Amniotic epithelial cell (primary cell): ENCODE measurements around the gene ASIC4.
A peak's percentile ranks its signal among the peaks of the same experiment; 100 is the strongest.

Experiments used
- DNase-seq: peaks from one replicate; pipeline ENCODE4 v3.0.0-alpha.2; 2010; ENCODE audit warnings: low read depth

ASIC4 gene

DNA sequence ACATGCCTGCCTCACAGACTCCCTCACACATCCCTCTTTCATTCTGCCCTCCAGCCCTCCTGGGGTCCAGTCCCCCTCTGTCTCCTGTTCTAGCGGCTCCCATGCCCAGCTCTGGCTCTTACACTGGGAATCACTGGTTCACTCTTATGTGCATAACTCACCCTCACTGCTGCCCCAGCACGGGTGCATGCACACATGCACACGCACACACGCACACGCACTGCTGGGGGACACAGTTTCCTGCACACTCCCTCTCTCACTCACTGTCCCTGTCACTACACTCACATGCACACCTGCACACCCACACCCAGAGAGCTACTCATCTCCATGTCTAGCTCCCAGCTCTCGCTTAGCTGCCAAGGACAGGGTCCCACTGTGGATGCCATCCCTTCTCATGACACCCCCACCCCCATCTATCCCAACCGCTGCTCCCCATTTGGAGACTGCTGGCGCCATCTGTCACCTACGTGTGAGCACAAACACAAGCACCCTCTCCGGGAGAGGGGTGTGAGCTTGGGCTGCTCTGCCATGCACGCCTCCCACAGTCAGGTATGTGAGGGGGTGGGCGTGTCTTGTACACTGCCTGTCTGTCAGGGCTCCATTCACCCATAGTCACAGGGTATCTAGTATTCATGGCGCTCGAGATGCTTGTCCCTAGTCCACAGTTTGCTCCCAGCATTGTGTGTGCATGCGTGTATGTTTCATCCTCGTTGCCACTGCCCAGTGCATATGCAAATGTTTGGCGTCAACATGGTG lies 1.8 kb downstream of the ASIC4 start:
- DNase-seq: no peak

DNA sequence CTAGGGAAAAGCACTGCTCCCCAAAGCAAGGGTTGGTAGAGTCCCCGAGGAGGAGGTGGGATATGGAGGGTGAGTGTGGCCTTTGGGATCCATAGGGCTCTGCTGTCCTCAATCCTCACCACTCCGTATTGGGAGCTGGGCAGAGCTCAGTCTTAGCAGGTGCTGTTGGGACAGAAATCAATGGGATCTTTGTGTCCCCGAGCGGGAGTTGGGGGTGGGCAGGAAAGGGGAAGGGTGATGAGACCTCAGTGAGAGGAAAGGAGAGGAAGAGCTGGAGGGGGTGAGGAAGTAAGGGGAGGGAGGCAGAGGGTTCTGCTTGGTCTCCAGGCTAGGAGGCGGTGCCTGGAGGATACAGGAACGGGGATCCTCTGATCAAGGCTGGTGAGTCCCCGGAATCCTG lies 2.6 kb downstream of the ASIC4 start:
- DNase-seq: no peak

DNA sequence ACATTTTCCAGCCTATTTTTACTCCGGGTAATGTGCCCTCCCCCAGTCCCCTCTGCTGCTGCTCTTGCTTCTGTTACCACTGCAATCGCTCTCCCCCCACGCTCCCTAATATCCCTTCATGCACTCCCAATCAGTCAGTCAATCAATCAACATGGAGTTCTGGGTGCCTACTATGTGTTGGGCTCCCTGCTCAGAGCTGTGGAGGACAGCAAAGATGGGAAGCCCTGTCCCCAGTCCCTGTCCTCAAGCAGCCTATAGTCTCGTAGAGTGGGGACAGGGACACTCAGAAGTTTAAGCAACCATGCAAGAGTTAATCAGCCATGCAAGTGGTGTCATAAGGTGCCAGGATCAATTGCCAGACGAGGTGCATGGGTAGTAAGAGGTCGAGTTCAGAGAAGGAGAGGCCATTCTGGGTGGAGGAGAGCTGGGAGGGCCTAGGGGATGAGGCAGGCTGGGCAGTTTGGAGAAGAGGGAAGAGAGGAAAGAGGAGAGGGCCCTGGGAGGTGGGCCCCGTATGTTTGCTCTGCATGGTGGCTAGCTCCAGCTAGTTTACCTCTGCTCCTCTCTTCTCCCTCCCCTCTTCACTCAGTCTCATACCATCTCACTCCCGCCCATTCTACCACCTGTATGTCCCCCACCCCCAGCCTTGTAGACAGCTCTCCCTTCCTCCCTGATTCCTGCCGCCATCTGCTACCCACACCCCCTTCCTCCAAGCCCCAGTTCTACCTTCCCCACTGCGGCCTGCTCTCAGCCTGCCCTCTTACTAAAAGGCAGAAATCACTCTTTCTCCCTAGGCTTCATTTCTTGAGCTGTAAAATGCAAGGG lies 3.9 kb downstream of the ASIC4 start:
- DNase-seq: no peak

DNA sequence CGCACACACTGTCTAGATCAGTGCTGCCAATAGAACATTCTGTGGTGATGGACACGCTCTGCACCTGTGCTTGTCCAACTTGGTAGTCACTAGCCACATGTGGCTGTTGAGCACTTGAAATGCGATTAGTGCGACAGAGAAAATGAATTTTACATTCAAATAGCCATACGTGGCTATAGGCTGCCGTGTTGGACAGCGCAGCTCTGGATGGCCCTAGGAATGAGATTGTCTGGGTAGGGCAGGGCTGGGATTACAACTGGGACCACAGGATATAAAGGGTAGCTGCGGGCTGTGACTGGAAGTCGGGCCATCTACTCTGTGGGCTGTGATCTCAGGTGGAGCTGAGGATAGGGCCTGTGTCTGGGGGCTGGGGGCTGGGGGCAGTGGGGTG lies 5.2 kb downstream of the ASIC4 start:
- DNase-seq: no peak

DNA sequence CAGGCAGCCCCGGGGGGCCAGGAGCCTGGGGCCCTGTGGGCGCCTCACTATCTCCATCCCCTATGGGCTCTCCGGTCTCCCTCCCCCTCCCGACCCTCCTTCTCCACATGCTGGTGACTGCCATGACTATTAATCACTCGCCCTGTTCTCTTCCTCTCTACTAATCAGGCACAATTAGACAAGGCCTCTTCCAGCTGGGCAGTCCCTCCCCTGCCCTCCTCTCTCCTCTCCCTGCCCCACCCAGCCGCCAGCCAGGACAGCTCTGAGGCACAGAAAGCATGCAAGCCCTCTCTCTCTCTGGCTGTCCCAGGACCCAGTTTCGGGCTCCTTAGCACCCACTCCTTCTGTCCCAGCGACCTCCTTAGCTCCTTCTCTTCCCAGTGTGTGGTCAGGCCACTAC lies 5.8 kb downstream of the ASIC4 start:
- no peak for DNase-seq

GRCh38 chr2:219521066-219521880 lies 7.0 kb downstream of the ASIC4 start:
- peak; percentile 51 for DNase-seq

GRCh38 chr2:219522111-219523030 lies 8.1 kb downstream of the ASIC4 start:
- peak; percentile 92 for DNase-seq

GRCh38 chr2:219523031-219523671 lies 8.9 kb downstream of the ASIC4 start:
- peak; percentile 41 for DNase-seq

GRCh38 chr2:219524817-219525216 lies 10.5 kb downstream of the ASIC4 start:
- no peak for DNase-seq

DNA sequence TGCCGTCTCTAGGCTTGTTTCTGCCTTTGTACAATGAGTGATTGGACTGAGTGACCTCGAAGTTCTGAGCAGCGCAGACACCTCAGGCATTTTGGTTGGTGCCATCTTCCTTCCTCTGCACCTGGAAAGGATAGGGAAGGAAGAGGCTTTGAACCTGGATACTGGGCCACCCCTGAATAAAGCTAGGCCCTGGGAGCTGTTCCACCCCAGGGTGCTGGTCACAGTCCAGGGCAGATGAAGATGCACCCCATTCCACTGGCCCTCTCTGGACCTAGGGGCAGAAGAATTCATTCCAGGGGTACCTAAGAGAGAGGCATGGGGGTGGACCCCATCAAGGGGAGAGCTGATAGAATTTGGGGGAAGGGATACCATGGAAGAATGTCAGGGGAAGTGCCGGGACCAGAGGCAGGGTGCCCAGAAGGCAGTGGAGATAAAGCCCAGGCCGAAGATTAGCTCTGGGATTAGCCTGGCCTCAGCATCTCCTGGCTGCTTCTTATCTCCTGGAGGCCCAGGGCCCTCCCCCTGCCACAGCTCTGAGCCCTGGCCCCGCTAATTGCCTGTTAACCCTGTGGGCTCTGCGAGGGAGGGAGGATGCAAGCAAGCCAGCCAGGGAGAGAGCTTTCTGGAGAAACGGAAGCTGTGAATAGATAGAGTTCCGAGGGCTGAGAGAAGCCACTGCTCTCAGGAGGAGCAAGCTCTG lies 11.4 kb downstream of the ASIC4 start:
- DNase-seq: peak; percentile 86

- no peak for DNase-seq
These were observed 12.2 kb downstream of the ASIC4 start for GRCh38 chr2:219526320-219527075.

DNA sequence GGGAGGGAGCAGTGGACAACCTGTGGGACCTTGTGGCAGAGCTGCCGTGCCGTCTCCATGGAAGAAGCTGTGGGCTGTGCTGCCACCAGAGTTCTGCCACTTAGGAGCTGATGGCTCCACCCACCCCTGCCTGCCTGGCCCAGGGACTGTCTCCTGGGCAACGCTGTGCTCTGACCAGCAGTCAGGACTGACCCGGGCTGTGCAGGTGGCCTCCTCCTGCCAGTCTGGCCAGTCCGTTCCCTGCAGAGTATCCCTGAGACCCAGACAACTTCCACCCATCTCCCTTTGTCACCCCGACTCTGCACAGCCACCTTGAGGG lies 12.8 kb downstream of the ASIC4 start:
- DNase-seq: no peak

GRCh38 chr2:219527472-219527871 lies 13.2 kb downstream of the ASIC4 start:
- no peak for DNase-seq

GRCh38 chr2:219530048-219530963 lies 16.0 kb downstream of the ASIC4 start:
- DNase-seq: peak; percentile 68

DNA sequence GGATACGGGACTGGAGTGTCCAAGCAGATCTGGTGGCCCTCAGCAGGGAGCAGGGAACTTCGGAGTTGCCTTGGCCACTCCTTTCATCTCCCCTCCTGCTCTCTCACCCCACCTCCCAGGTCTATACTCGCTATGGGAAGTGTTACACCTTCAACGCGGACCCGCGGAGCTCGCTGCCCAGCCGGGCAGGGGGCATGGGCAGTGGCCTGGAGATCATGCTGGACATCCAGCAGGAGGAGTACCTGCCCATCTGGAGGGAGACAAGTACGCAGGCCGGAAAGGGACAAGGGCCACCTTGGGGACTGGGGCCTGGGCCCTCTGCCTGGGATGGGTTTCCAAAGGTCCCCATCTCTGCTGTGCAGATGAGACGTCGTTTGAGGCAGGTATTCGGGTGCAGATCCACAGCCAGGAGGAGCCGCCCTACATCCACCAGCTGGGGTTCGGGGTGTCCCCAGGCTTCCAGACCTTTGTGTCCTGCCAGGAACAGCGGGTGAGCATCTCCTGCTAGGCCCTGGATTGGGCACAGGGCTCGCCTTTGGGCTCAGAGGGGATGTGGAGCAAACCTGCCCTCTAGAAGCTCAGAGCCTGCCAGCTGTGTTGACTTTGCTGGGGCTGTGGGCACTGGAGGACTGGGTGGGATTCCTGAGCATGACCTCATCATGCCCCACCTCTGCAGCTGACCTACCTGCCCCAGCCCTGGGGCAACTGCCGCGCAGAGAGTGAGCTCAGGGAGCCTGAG lies 17.5 kb downstream of the ASIC4 start:
- DNase-seq: no peak

DNA sequence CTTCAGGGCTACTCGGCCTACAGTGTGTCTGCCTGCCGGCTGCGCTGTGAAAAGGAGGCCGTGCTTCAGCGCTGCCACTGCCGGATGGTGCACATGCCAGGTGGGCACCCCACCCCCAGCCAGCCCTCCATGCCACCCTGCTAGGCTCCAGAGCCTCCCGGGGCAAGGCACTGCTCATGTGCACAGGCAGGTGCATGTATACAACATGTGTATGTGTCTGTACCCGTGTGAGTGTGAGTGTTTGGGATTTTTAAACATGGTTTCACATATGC lies 18.0 kb downstream of the ASIC4 start:
- no peak for DNase-seq

DNA sequence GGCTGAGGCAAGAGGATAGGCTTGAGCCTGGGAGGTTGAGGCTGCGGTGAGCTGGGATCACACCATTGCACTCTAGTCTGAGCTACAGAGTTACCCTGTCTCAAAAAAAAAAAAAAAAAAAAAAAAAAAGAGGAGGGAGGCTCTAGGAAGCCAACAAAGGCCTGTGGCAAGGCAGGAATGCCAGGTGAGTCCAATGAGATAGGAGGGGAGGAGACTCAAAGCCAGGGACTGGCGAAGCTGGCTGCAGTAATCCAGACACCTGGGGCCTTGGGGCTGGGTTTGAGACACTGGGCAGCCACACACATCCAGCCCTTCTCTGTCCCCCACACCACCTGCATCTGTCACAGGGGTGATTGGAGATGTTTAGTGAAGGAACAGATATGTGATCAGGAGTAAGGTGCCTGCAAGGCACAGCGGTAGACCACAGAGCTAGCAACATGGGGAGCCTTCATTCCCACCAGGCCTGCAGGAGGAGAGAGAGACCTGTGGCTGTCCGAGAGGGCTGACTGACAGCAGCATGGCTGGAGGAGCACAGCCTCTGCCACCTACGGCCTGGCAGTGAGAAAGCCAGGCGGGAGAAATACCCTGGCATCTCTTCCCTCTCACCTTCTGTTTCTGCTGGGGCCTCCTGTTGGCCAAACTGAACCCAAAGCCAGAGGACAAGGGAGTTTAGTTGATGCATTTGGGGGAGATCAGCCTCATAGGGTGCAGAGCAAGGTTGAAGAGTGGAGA lies 19.8 kb downstream of the ASIC4 start:
- DNase-seq: no peak

GRCh38 chr2:219536425-219536824 lies 22.1 kb downstream of the ASIC4 start:
- no peak for DNase-seq
